ENCODE measurements around the gene KRTAP5-5. TPM values are rescaled to one million over a fixed set of nuclear protein-coding genes. Genes with fewer than 3 reads are reported as not detected.

Gene KRTAP5-5
- total and polyA plus RNA-seq, 2 experiments from 2014 or later, result not detected

DNA sequence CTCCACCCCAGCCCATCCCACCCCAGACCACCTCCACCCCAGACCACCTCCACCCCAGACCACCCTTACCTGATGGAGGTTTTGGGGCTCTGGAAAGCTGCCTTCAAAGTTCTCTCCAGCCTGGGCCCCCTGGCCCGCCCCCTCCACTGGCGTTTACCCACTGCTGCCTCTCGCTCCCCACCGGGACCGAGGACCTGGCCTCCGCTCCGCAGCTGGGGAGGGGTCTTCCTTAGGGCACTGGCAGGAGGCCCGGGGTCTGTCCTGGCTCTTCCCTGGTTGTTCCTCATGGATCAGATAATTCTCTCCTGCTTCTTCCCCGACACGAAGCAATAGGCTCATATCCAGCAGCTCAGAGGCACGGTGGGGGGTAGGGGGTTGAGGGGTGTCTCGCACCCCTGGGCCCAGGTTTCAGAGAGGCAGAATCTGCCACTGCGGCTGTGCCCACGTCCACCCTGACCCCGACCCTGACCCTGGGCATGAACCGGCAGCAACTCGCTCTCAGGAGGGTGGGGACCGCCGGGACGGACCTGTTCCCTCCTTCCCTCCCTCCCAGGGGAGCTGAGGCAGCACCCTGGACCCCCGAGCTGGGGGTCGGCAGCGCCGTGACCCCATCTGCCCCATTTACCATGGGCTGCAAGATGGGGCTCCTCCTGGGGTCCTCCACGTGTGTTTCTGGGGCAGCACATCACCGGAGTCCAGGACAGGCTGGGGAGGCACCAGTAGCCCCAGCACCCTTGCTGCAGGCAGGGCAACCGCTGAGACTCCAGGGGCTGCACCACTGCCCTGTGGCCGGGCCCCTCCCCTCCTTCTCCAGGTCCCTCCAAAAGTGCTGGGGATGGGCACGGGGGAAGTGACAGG lies 12.9 kb downstream of the KRTAP5-5 start:
- DNase-seq (ENCODE audit: low spot score), result no peak
- H3K36me3 Mint-ChIP-seq (ENCODE audit: low read depth), result no peaks in the 10 kb centered on the region
- Histone ChIP-seq H3K27me3 (ENCODE audit: insufficient read depth) (no peaks in the 10 kb centered on the region), H3K9me2 (ENCODE audit: insufficient read depth) (no peaks in the 10 kb centered on the region), H3K4me1 (ENCODE audit: insufficient read depth) (no peaks in the 10 kb centered on the region), H3K27ac (ENCODE audit: low read depth) (no peak overlapping the region), H3K79me2 (replicated peaks; ENCODE audit: insufficient read depth) (no peaks in the 10 kb centered on the region), H3F3A (replicated peaks; ENCODE audit: low read depth) (no peaks in the 10 kb centered on the region), H3K4me2 (no peak overlapping the region), H4K20me1 (replicated peaks; ENCODE audit: insufficient read depth) (no peaks in the 10 kb centered on the region), H2AFZ (no peak overlapping the region), H3K4me3 (no peak overlapping the region), H3K36me3 (ENCODE audit: insufficient read depth) (no peaks in the 10 kb centered on the region)
- H3K27ac Mint-ChIP-seq, result no peak overlapping the region
- H3K27me3 Mint-ChIP-seq (ENCODE audit: insufficient read depth, low read depth, poor library complexity), result peaks cover 8% of the 10 kb centered on the region
- no peak overlapping the region for H3K4me3 Mint-ChIP-seq
- H3K4me1 Mint-ChIP-seq, result peaks cover 5% of the 10 kb centered on the region; the same call in 2 of the 3 replicates
- TF ChIP-seq, protein P1, sequence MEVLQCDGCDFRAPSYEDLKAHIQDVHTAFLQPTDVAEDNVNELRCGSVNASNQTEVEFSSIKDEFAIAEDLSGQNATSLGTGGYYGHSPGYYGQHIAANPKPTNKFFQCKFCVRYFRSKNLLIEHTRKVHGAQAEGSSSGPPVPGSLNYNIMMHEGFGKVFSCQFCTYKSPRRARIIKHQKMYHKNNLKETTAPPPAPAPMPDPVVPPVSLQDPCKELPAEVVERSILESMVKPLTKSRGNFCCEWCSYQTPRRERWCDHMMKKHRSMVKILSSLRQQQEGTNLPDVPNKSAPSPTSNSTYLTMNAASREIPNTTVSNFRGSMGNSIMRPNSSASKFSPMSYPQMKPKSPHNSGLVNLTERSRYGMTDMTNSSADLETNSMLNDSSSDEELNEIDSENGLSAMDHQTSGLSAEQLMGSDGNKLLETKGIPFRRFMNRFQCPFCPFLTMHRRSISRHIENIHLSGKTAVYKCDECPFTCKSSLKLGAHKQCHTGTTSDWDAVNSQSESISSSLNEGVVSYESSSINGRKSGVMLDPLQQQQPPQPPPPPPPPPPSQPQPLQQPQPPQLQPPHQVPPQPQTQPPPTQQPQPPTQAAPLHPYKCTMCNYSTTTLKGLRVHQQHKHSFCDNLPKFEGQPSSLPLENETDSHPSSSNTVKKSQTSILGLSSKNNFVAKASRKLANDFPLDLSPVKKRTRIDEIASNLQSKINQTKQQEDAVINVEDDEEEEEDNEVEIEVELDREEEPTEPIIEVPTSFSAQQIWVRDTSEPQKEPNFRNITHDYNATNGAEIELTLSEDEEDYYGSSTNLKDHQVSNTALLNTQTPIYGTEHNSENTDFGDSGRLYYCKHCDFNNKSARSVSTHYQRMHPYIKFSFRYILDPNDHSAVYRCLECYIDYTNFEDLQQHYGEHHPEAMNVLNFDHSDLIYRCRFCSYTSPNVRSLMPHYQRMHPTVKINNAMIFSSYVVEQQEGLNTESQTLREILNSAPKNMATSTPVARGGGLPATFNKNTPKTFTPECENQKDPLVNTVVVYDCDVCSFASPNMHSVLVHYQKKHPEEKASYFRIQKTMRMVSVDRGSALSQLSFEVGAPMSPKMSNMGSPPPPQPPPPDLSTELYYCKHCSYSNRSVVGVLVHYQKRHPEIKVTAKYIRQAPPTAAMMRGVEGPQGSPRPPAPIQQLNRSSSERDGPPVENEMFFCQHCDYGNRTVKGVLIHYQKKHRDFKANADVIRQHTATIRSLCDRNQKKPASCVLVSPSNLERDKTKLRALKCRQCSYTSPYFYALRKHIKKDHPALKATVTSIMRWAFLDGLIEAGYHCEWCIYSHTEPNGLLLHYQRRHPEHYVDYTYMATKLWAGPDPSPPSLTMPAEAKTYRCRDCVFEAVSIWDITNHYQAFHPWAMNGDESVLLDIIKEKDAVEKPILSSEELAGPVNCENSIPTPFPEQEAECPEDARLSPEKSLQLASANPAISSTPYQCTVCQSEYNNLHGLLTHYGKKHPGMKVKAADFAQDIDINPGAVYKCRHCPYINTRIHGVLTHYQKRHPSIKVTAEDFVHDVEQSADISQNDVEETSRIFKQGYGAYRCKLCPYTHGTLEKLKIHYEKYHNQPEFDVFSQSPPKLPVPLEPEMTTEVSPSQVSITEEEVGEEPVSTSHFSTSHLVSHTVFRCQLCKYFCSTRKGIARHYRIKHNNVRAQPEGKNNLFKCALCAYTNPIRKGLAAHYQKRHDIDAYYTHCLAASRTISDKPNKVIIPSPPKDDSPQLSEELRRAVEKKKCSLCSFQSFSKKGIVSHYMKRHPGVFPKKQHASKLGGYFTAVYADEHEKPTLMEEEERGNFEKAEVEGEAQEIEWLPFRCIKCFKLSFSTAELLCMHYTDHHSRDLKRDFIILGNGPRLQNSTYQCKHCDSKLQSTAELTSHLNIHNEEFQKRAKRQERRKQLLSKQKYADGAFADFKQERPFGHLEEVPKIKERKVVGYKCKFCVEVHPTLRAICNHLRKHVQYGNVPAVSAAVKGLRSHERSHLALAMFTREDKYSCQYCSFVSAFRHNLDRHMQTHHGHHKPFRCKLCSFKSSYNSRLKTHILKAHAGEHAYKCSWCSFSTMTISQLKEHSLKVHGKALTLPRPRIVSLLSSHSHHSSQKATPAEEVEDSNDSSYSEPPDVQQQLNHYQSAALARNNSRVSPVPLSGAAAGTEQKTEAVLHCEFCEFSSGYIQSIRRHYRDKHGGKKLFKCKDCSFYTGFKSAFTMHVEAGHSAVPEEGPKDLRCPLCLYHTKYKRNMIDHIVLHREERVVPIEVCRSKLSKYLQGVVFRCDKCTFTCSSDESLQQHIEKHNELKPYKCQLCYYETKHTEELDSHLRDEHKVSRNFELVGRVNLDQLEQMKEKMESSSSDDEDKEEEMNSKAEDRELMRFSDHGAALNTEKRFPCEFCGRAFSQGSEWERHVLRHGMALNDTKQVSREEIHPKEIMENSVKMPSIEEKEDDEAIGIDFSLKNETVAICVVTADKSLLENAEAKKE (CRISPR knock-in tag; IDR thresholded peaks at IDR 0.05), result no peak
- TF ChIP-seq, protein P2, sequence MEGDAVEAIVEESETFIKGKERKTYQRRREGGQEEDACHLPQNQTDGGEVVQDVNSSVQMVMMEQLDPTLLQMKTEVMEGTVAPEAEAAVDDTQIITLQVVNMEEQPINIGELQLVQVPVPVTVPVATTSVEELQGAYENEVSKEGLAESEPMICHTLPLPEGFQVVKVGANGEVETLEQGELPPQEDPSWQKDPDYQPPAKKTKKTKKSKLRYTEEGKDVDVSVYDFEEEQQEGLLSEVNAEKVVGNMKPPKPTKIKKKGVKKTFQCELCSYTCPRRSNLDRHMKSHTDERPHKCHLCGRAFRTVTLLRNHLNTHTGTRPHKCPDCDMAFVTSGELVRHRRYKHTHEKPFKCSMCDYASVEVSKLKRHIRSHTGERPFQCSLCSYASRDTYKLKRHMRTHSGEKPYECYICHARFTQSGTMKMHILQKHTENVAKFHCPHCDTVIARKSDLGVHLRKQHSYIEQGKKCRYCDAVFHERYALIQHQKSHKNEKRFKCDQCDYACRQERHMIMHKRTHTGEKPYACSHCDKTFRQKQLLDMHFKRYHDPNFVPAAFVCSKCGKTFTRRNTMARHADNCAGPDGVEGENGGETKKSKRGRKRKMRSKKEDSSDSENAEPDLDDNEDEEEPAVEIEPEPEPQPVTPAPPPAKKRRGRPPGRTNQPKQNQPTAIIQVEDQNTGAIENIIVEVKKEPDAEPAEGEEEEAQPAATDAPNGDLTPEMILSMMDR (conservative IDR thresholded peaks at IDR 0.05; ENCODE audit: low read depth in 2 of 2), result no peak
- ATAC-seq, result no peak
- no peaks in the 10 kb centered on the region for H3K9me3 Mint-ChIP-seq
